ENCODE measurements around the gene DNAJB6.
"Not testable (repeated sequence)": the region's sequence is repeated elsewhere in the genome, so short reads cannot be mapped to it uniquely, and the experiment has no call there.

Gene DNAJB6

GRCh38 chr7:157442993-157443831 is 106.4 kb downstream of the DNAJB6 start:
- DNase-seq (ENCODE audit: low spot score), result no peak

GRCh38 chr7:157444011-157444842 is 107.4 kb downstream of the DNAJB6 start:
- no peak for DNase-seq (ENCODE audit: low spot score)

- DNase-seq (ENCODE audit: low spot score), result no peak
Measured at GRCh38 chr7:157444843-157445135, 108.0 kb downstream of the DNAJB6 start.

GRCh38 chr7:157445246-157445955 is 108.6 kb downstream of the DNAJB6 start:
- no peak for DNase-seq (ENCODE audit: low spot score)

GRCh38 chr7:157445956-157446295 is 109.1 kb downstream of the DNAJB6 start:
- DNase-seq (ENCODE audit: low spot score), result no peak

GRCh38 chr7:157446322-157446721 is 109.5 kb downstream of the DNAJB6 start:
- DNase-seq (ENCODE audit: low spot score), result no peak

GRCh38 chr7:157454003-157454402 is 117.2 kb downstream of the DNAJB6 start:
- not testable (repeated sequence) for DNase-seq (ENCODE audit: low spot score)

- DNase-seq (ENCODE audit: low spot score), result no peak
Measured at GRCh38 chr7:157457355-157458253, 120.8 kb downstream of the DNAJB6 start.

GRCh38 chr7:157458254-157458633 is 121.4 kb downstream of the DNAJB6 start:
- DNase-seq (ENCODE audit: low spot score), result no peak

GRCh38 chr7:157459966-157460365 is 123.2 kb downstream of the DNAJB6 start:
- DNase-seq (ENCODE audit: low spot score), result no peak

- DNase-seq (ENCODE audit: low spot score), result no peak
Measured at GRCh38 chr7:157460721-157461120, 123.9 kb downstream of the DNAJB6 start.

- DNase-seq (ENCODE audit: low spot score), result no peak
Measured at GRCh38 chr7:157461573-157462418, 125.0 kb downstream of the DNAJB6 start.

- DNase-seq (ENCODE audit: low spot score), result no peak
Measured at GRCh38 chr7:157462419-157462771, 125.6 kb downstream of the DNAJB6 start.

GRCh38 chr7:157462840-157463239 is 126.0 kb downstream of the DNAJB6 start:
- no peak for DNase-seq (ENCODE audit: low spot score)

GRCh38 chr7:157463245-157463644 is 126.4 kb downstream of the DNAJB6 start:
- no peak for DNase-seq (ENCODE audit: low spot score)

GRCh38 chr7:157464111-157464970 is 127.5 kb downstream of the DNAJB6 start:
- DNase-seq (ENCODE audit: low spot score), result no peak

- DNase-seq (ENCODE audit: low spot score), result no peak
Measured at GRCh38 chr7:157464971-157465886, 128.4 kb downstream of the DNAJB6 start.

- DNase-seq (ENCODE audit: low spot score), result no peak
Measured at GRCh38 chr7:157465891-157466866, 129.4 kb downstream of the DNAJB6 start.

Data from COLO829 (cell line).